Neuron (in vitro differentiated cells): Measurements from ENCODE around the gene ALDH3B2.

Experiments
- H2AFZ ChIP-seq: one replicate; pipeline ENCODE4 v1.6.1; 2013; ENCODE audit warnings: low read depth, mild to moderate bottlenecking, inconsistent platforms, low read length, moderate library complexity
- H3K27me3 ChIP-seq: one replicate; pipeline ENCODE4 v1.6.1; 2013; ENCODE audit warnings: low read length; ENCODE audit not compliant: insufficient read depth
- H3K36me3 ChIP-seq: one replicate; pipeline ENCODE4 v1.6.1; 2013; ENCODE audit warnings: low read length; ENCODE audit not compliant: insufficient read depth
- H3K4me1 ChIP-seq: one replicate; pipeline ENCODE4 v1.6.1; 2013; ENCODE audit warnings: low read length; ENCODE audit not compliant: insufficient read depth
- H3K4me3 ChIP-seq: 2 replicates; pipeline ENCODE4 v1.5.1; 2013; ENCODE audit warnings: mild to moderate bottlenecking, low read length, moderate library complexity
- H3K9me3 ChIP-seq: one replicate; pipeline ENCODE4 v1.6.1; 2013; ENCODE audit warnings: low read length

Gene ALDH3B2

DNA sequence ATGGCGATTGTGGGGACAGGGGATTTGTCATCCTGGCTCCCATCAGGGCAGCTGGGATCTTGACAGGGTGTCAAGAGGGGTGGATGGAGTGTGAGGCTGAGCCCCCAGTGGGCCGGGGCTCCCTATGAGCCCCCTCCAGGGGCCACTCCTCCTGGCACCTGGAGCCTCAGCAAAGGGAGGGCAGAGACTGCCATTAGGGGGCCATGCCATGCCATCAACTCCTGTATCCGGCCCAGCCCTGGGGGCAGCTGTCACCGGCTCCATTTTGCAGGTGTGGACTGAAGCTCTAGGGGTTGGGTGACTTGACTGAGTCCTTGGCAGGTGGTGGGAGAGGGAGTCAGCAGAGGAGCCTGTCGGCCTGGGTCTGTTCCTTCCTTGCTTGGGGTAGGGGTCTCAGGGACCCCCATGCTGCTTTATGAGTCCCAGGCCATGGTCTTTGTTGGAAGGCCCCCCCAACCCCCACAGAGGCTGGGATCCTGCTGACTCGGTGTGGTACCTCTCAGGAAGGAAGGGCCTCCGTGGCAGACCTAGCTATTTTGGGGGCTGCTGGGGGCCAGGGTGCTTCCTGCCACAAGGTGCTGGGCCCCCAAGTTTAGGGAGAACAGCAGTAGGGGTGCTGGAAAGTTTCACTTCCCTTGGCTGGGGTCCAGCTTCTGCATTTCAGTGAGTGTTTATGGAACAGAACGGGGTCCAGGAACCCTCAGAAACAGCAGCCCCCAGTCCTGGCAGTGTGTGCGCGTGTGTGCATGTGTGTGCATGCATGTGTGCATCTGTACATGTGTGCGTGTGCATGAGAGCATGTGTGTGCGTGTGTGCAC, 25.4 kb downstream of the ALDH3B2 start:
- Histone ChIP-seq H2AFZ (no peak overlapping the region), H3K4me1 (no peaks in the 10 kb centered on the region), H3K27me3 (no peaks in the 10 kb centered on the region), H3K9me3 (no peaks in the 10 kb centered on the region), H3K4me3 (no peak overlapping the region), H3K36me3 (no peaks in the 10 kb centered on the region)

DNA sequence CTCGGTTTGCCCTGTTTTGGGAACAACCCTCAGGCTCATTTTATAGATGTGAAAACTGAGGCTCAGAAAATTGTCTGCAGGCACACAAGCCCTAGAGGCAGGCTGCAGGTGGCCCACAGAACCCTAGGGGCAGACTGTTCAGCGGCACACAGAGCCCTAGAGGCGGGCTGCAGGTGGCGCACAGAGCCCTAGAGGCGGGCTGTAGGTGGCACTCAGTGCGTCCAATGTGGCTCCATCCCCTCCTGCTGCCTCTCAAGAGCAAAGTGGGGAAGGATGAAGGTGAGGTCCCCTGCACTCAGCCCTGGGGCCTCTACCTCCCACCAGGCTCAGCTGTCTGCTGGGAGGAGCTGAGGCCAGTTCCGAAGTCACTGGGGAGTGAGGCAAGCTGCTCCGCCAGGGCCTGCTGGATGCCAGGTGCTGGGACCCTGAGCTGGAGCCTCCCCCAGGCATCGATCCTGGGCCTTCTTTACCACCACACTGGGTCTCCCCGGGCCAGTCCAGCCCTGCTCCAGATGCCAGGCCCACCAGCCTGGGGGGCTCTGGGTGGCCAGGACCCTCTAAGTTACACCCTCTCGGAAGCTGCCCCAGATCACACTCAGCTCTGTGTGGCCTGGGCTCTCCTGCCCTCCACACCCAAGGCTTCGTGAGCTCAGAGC, 26.2 kb downstream of the ALDH3B2 start:
- no peaks in the 10 kb centered on the region for H3K27me3 ChIP-seq
- H3K4me3 ChIP-seq: no peak overlapping the region
- H3K4me1 ChIP-seq: no peaks in the 10 kb centered on the region
- H2AFZ ChIP-seq: no peak overlapping the region
- H3K9me3 ChIP-seq: no peaks in the 10 kb centered on the region
- H3K36me3 ChIP-seq: no peaks in the 10 kb centered on the region

DNA sequence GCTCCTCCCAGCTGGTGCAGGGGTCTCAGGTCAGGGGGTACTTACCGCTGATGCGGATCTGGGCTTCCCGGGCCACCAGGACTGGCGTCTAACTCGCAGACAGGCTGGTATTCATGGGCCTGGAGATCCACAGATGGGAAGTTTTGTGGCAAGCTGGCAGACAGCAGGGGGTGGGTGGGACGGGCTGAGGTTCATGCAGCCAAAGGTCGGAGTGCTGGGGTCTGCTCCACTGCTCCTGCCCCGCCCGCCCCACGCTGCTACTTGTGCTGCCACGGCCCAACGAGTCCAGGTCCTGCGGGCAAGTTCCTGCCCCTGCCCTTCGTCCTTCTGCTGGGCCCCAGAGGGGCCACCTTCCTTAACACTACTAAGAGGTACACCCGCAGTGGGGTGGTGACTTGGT, 27.0 kb downstream of the ALDH3B2 start:
- no peaks in the 10 kb centered on the region for H3K4me1 ChIP-seq
- H2AFZ ChIP-seq: no peak overlapping the region
- no peaks in the 10 kb centered on the region for H3K36me3 ChIP-seq
- no peaks in the 10 kb centered on the region for H3K9me3 ChIP-seq
- H3K4me3 ChIP-seq: no peak overlapping the region
- no peaks in the 10 kb centered on the region for H3K27me3 ChIP-seq

DNA sequence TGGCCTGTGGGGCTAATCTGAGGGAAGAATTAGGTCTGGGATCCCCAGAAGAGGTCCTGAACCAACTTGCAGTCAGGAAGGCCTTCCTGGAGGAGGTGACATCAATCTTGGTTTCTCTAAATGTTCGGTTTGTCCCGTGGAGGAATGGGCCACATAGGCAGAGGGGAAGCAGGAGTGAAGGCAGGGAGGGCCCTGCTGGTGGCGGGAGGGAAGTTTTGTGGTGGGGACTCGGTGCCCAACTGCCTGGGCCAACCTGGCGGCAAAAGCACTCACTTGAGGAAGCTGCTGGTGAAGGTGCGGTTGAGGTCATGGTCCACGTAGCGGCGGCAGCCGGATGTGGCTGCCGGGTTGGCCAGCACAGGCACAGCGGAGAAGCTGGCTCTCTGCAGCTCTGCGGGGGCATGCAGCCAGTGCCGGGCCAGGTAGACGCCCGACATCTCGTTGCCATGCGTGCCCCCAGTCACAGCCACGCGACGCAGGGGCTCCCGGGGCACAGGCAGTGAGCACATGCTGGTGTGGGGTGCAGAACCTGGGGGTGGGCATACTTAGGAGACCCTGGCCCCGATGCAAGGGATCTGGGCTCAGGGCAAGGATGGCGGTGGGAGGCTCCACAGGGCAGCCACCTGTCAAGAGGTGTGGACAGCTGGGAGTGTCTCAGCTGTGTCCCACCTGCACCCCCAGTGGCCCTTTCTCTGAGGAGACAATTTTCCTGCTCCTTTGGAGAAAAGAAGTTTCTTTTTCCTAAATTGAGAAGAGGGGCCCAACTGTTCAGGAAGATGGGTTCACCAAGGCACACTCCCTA, 27.7 kb downstream of the ALDH3B2 start:
- H3K9me3 ChIP-seq: no peaks in the 10 kb centered on the region
- H3K27me3 ChIP-seq: no peaks in the 10 kb centered on the region
- no peak overlapping the region for H2AFZ ChIP-seq
- H3K4me3 ChIP-seq: no peak overlapping the region
- H3K4me1 ChIP-seq: no peaks in the 10 kb centered on the region
- H3K36me3 ChIP-seq: no peaks in the 10 kb centered on the region

DNA sequence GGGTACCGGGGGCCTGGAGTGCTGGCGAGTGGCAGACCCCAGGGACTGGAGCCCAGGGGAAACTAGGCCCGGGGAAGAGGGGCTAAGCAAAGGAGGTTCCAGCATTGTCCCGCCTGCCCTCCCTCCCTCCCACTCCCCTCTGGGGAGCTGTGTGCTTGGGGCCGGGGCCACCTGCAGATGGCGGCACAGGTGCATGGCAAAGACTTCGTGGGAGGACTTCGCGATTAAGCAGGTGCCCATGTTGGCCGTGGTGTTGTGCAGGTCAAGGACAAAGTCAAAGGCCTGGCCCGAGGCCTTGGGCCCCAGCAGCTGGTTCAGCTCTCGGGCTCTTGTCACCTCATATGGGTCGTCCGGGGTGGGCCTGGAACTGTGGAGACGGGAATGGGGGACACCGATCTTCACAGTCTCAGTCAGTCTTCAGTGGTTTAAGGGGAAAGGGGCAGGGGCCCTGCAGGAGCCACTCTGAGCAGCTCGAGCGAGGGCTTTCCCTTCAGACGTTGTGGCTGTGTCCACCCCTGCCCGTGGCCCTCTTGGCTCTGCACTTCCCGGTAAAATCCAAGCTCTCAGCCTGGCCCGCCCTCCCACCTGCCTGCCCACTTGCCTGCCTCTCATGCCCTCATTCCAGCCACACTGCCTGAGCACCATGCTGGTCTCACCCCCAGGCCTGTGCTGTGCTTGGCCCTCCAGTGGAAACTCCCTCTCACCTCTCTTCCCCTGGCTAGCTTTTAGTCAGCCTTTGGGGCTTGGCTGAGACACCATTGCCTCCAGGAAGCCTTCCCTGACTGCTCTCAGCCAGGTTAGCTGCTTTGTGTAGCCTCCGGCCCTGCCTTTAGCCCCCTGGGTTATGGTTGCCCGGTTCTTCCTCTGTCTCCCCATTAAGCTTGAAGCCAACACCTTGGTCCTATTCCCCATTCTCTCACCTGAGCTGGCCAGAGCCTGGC, 28.6 kb downstream of the ALDH3B2 start:
- Histone ChIP-seq H3K4me1 (no peaks in the 10 kb centered on the region), H3K4me3 (no peak overlapping the region), H2AFZ (no peak overlapping the region), H3K36me3 (no peaks in the 10 kb centered on the region), H3K9me3 (no peaks in the 10 kb centered on the region), H3K27me3 (no peaks in the 10 kb centered on the region)

DNA sequence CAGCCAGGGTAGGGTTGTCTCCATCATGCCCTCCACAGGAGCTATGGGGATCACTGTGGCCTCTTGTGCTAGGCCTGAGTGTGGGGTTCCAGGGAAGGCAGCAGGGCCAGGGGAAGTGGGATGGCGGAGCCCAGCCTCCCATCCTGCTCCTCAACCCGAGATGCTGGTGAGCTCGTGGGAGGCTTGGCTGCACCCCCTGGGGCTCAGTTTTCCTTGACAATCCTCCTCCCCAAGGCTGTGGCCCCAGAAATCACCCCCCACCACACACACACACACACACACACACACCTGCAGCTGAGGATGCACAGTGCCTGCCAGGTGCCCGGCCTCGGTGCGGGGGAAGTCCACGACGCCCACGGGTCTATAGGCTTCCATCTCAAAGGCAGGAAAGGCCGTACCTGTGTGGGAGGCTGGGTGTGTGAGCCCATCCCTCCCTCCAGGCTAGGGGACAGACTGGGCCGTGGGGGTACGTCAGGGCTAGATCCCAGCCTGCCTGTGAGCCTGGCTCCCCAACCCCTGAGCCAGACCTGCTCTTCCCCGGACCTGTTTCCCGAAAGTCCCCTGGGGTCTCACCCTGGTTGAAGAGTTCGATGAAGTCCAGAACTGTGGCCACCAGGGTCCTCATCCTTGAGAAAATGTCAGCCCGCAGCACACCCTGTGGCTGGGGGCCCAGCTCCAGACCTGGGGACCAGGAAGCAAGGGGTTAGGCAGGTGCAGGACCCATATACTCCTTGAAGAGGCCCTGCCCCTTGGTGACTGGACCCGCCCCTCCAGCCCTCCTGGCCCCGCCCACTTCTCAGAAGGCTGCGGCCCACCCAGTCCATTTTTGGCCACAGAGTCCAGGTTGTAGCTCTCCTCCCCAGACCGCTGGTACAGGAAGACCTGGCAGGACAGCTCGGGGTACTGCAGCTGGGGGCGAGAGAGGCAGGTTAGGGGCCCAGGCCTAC, 29.7 kb downstream of the ALDH3B2 start:
- Histone ChIP-seq H3K36me3 (no peaks in the 10 kb centered on the region), H3K4me1 (peaks cover 6% of the 10 kb centered on the region), H3K27me3 (no peaks in the 10 kb centered on the region), H3K9me3 (no peaks in the 10 kb centered on the region), H3K4me3 (no peak overlapping the region), H2AFZ (no peak overlapping the region)

DNA sequence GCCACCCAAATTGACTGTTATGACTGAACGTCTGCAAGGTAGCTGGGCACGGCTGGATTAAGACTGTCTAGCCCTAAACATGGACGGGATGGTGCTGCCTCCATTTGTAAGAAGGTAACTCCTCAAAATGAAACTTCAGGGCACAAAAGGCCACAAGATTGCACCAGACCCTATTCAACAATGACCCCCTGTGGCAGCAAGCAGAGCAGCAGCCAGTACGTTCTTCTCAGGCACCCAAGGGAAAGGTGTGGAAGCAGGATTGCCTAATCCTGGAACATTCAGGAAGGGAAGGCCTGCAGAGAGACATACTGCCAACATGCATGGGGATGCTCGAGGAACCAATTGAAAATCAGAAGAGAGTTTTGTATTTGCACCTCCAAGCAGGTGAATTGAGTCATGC, 30.4 kb downstream of the ALDH3B2 start:
- H3K27me3 ChIP-seq: no peaks in the 10 kb centered on the region
- no peaks in the 10 kb centered on the region for H3K36me3 ChIP-seq
- peaks cover 9% of the 10 kb centered on the region for H3K4me1 ChIP-seq
- no peaks in the 10 kb centered on the region for H3K9me3 ChIP-seq
- no peak overlapping the region for H2AFZ ChIP-seq
- no peak overlapping the region for H3K4me3 ChIP-seq

DNA sequence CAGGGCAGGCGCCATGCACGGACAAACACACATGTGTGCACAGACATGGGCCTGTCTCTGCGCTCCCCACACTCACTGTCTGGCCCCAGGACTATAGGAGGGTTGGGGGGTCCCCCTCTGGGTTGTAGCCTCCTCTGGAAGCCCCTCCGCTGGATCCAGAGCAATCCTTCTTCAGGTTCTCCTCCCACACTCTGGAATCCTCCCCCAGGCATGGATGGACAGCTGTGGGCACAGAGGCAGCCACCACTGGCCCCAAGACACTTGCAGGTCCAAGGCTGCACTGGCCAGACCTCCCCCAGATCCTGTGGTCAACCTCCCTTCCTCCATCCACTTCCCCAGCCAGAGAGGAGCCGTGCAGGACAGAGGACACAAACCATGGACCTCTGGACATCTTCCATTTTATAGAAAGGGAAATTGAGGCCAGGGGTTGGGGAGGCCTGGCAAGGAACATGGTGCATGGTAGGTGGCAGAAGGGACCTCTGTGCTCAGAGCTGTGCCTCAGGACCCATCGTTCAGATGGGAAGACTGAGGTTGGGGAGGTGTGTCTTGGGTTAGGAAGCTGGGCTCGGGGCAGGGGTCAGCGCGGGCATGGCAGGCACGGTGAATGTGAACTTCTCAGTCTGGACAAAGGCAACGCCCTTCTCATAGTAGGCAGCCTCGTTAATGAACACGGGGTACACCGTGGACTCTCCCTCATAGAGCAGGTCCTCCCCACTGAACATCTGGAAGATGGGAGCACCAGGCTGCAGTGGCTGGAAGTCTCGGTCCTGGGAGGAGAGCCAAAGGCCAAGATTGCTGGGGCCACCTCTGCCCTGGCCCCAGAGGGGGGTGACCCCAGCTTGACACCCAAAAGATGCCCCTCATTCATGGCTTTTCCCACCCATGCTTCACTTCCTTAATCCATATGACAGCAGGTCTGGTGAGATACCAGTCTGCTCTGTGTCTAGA, 32.0 kb downstream of the ALDH3B2 start:
- no peak overlapping the region for H3K4me3 ChIP-seq
- peaks cover 9% of the 10 kb centered on the region for H3K4me1 ChIP-seq
- no peak overlapping the region for H2AFZ ChIP-seq
- H3K27me3 ChIP-seq: no peaks in the 10 kb centered on the region
- no peaks in the 10 kb centered on the region for H3K9me3 ChIP-seq
- H3K36me3 ChIP-seq: no peaks in the 10 kb centered on the region

DNA sequence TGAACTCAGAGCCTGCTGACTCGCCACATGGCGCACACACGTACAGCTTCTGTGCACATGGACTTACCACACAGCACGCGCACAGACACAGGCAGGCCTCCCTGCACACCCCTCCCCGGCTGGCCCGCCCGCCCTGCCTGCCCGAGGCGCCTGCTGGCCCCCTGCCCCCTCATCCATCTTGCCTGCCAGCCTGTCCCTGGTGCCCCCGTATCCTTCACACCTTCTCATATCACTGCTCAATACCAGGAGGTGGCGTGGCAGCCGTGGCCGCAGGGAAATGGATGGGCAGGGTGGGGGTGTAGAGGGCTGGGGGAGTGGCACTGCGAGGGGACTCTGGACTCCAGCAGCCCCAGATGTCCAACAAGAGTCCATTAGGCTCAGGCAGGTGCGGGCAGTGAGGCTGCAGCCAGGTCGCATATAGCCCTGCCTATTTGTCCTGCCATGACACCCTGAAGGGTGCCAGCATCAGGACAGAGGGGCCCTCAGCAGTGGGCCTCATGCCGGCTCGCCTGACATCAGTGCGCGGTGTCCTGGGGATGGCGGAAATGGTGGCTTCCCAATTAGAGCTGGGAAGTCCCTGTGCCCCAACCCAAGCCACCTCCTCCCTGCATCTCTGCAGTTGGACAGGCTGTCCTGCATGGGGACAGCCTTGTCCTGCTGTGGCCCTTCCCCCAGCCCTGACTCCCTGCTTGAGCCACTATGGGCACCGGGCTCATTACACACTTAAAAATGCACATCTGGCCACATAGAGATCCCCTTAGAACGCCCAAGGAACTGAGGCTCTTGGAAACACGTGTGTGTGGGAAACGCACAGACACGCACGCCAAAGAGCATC, 32.9 kb downstream of the ALDH3B2 start:
- no peak overlapping the region for H2AFZ ChIP-seq
- H3K4me3 ChIP-seq: no peak overlapping the region
- H3K9me3 ChIP-seq: no peaks in the 10 kb centered on the region
- H3K36me3 ChIP-seq: no peaks in the 10 kb centered on the region
- no peaks in the 10 kb centered on the region for H3K27me3 ChIP-seq
- H3K4me1 ChIP-seq: peaks cover 9% of the 10 kb centered on the region

DNA sequence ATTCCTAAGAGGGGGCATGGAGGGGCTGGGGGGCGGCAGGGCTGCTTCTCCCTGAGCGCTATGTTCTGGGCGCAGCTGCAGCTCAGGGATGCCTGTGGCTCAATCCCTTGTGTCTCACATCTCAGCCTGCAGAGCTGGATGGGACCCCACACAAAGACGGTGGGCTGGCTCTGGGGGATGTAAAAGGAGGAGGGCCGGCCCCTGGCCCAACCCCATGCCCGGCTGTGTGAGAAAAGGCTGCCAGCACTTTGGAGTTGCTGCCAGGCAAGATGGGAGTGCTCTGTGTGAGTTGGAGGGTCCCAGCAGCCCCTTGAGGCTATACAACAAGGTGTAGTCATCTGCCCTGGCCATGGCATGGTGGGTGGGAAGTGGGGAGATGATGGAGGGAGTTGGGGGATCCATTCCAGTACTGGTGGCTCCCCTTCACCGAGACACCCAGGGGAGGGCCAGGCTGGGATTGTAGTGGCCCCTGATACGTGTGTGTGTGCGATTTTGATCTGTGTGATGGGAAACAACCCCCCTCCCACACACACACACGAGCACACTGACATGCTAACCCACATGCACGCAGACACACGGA, 33.6 kb downstream of the ALDH3B2 start:
- Histone ChIP-seq H3K9me3 (no peaks in the 10 kb centered on the region), H2AFZ (no peak overlapping the region), H3K4me3 (no peak overlapping the region)

More for the DNA sequence above, 33.6 kb downstream of the ALDH3B2 start:
- no peaks in the 10 kb centered on the region for H3K27me3 ChIP-seq
- peaks cover 9% of the 10 kb centered on the region for H3K4me1 ChIP-seq
- no peaks in the 10 kb centered on the region for H3K36me3 ChIP-seq
